ENCODE results near the gene SETBP1.

SETBP1 gene

GRCh38 chr18:45071956-45072355 is 391.3 kb downstream of the SETBP1 start:
- DNase-seq (ENCODE audit: low read depth): no peak

GRCh38 chr18:45073556-45073955 is 392.9 kb downstream of the SETBP1 start:
- no peak for DNase-seq (ENCODE audit: low read depth)

DNA sequence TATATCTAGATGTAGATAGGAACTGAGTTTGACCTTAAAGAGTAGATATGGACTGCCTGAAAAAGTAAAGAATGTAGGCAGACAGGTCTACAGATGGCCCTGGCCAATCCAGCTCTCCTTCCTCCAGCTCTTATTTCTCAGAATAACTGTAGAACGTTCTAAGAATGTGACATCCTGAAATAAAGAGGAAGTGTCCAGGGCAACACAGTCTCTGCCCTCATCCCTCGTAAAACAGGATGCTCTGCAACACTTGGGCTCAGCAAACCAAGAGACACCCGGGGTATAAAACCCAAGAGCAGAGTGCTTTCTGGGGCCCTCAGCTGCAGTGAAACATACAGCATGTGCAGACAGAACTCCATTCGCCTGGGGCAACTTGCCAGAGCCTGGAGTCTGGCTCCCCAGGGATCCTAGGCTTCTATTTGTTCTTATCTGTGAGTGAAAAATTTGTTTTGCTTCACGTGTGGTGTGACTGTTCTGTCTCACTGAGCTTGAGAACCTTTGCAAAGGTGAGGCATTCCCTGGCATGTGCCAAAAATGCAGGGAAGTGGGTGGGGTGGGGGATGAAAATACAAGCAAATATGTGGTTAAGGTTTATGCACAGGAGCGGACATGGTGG is 401.0 kb downstream of the SETBP1 start:
- no peak for DNase-seq (ENCODE audit: low read depth)

DNA sequence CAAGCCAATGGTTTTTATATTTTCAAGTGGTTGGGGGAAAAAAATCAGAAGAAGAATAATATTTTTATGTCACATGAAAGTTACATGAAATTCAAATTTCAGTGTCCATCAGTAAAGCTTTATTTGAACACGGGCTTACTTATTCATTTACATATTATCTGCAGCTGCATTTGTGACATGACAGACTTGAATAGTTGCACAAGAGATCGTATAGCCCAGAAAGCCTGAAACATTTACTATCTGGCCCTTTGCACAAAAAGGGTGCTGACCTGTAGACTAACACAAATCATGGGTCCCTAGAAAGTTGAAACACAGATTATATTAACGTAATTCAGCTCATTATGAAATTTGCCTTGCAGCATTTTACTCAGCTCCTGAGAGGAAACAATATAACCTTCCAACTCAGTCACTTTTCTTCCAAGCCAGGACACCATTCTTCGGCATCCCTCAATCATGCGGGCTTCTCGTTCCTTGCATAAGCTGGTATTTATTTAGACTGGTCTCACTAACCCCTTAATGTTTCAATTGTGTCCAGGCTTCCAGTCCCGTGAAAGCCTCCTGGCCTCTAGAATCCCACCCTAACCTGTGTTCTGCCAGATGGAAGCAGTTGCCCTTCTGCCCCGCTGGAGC is 402.7 kb downstream of the SETBP1 start:
- no peak for DNase-seq (ENCODE audit: low read depth)

DNA sequence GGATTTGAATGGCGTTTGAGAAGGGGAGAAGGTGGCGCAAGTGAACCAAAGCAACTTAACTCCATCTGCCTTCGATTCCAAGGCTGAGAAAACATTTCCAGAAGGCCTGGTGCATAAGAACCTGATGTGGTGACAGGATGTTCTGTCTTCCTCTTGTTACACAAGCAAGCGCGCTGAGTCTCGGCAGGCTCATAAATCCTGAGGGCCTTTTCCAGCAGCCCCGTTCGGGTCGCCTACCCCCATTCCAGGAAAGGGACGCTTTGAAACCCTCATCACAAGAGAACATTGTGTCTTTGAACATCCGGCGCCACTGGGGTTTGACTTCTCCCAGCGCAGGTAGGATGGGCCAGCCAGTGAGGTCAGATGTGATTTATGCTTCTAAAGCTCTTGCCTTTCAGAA is 403.5 kb downstream of the SETBP1 start:
- DNase-seq (ENCODE audit: low read depth): no peak

DNA sequence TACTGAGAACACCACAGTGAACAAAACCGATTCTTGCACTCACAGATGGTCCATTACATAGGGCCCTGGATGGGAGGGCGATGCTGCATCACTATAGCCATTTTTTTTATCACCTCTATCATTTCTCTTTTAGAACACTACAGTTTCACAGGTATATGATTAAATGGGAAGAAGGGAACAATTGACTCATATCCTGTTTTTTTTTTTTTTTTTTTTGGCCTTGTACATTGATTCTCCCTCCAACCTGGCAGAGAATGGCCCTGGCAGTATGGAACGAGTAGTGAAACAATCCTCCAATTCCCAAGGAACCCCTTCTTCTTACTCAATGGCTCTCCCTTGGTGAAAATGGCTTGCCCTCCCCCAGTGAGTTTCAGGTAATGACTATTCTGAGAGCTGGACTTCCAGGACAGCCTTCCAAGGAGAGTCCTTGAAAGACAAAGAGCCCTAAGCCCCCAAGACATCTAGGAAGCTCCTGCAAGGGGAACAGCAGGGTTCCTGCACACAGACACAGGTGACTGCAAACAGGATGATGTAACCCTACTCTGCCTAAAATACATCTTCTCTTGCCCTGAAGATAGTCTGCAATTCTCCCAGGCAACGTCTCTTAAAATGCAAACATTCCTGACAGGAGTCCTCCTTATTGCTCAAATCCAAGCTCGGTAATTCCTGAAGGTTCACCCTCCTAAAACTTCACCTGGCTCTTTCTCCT is 405.4 kb downstream of the SETBP1 start:
- no peak for DNase-seq (ENCODE audit: low read depth)

DNA sequence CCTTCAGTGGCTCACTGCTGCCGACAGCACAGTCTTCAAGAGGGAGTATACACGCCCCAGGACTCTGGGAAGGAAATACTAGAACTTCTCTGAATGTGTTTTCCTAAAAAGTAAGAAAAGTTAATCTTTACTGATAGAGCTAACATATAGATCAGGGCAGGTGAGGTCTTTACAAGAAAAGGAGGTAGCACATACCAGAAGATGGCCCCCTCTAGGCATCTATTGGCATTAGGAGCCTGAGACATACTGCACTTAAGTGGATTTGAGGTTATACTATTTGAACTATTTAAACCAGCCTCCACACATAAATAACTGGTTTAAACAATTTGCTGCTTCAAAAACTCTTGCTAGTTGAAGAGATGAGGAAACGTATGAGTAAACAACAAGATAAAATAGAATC is 406.1 kb downstream of the SETBP1 start:
- DNase-seq (ENCODE audit: low read depth): no peak

- no peak for DNase-seq (ENCODE audit: low read depth)
These were observed 409.9 kb downstream of the SETBP1 start for GRCh38 chr18:45090526-45091140.

GRCh38 chr18:45100321-45101105 is 419.8 kb downstream of the SETBP1 start:
- no peak for DNase-seq (ENCODE audit: low read depth)

DNA sequence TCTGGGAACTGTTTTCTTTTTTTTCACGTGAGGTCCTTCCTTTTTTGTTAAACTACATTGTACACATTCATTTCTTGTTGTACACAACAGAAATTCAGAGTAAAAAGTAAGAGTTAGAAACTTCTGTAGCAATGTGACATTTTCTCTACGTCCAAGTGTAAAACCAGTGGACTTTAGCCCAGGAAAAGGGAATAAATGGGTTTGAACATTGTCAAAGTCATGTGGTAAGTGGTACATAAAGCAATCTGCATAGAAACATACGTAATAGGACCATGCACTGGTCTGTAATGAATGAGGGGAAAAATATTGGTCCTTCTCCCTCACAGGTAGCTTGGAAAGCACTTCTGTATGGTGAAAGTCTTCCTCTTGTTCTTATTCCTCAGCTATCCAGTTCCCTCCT is 421.4 kb downstream of the SETBP1 start:
- DNase-seq (ENCODE audit: low read depth): no peak

DNA sequence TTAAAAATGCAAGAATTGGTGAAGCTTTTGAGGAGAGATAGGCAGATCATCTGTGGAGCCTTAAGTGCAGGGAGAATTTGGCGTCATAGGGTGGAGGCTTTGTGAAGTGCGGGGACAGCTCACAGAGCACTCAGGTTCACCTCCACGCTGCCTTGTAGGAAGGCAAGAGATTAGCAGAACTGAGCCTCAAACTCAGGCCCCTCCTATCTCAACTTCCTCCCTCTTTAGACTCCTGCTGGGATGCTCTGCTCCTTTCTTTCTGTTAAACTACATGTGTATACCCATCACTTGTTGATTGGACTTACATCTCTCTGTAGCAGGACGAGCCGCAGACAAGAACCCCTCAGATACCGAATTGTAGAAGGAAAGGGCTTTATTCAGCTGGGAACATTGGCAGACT is 422.2 kb downstream of the SETBP1 start:
- DNase-seq (ENCODE audit: low read depth): no peak

- no peak for DNase-seq (ENCODE audit: low read depth)
These were observed 422.8 kb downstream of the SETBP1 start for GRCh38 chr18:45103319-45104048.

- DNase-seq (ENCODE audit: low read depth): no peak
These were observed 423.3 kb downstream of the SETBP1 start for GRCh38 chr18:45104049-45104395.

DNA sequence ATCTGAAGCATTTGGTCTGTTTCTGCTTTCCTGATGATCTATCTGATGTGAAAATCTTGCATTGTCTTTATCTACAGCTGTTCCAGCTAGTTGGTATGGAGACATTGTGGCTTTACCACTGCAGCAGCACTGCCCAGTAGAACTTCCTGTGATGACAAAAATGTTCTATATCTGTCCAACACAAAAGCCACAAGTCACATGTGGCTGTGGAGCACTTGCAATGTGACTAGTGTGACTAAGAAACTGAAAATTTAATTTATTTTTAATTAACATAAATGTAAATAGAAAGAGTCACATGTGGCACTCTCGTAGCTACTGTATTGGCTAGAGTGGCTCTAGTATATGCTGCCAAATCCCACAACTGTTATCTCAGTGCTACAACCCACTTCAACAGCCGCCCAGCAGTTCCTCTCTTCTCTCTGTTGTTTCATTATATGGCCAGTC is 425.7 kb downstream of the SETBP1 start:
- no peak for DNase-seq (ENCODE audit: low read depth)

DNA sequence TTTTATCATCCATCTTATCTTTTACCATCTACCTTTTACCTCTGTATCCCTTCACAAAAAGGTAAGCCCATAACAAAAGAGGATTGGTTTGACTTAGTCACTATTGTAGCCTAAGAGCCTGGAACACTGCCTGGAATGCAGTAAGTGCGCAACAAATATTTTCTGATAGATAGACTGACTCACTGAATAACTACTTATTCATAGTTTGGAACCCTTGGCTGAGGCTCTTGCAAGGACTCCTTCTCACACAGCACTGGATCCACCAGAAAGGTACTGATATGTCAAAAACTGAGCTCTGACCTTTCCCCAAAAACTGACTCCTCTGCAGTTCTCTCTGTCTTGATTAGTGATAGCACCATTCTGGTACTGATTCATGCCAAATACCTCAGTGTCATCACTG is 426.7 kb downstream of the SETBP1 start:
- DNase-seq (ENCODE audit: low read depth): no peak

DNA sequence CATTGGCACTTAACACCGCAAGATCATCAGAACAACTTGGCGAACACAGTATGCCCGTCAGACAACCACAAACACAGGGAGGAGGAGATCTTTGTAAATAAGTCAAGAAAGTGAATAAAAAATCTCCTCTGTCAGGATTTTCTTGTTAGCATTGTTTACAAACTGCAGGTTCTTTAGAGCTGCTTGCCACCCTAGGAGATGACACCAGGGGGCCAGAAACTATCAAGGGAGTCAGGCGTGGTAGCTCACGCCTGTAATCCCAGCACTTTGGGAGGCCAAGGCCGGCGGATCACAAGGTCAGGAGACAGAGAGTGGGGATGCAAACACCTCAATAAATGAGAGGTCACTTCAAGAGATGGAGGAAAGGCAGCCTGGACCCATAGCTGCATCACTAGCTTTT is 428.1 kb downstream of the SETBP1 start:
- no peak for DNase-seq (ENCODE audit: low read depth)

GRCh38 chr18:45109271-45109670 is 428.6 kb downstream of the SETBP1 start:
- DNase-seq (ENCODE audit: low read depth): no peak

DNA sequence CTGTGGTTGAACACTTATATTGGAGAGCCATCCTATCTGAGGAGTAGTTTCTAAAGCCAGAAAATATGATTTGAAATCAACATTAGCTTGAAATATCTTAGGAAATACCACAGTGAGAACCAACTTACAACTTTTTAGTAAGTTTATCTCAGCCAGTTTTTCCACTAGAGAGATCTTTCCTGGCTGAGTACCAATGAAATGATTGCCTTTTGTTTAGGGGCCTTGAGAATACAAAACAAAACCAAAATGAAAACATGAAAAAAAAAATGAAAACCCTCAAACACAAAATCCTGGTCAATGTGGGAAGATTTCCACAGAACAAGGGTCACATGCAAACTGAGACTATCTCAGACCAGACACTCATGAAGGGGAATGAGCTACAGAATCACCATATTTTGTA is 429.0 kb downstream of the SETBP1 start:
- no peak for DNase-seq (ENCODE audit: low read depth)

- no peak for DNase-seq (ENCODE audit: low read depth)
These were observed 430.2 kb downstream of the SETBP1 start for GRCh38 chr18:45110577-45111501.

DNA sequence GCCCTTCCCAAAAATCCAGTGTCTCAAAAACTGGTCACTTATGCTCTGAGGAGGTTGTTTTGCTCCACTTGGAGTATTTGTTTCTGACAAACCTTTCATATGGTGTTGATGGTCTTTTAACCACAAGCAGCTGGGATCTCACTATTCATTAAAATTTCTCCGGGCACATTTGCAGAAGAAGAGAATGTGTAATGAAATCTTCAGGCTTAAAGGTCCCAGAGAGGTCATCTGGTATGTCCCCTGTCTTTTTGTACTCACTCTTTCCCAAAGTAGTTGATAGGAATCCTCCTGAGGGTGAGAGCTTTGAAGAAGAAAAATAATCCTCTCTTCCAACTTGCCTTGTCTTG is 430.8 kb downstream of the SETBP1 start:
- DNase-seq (ENCODE audit: low read depth): no peak

DNA sequence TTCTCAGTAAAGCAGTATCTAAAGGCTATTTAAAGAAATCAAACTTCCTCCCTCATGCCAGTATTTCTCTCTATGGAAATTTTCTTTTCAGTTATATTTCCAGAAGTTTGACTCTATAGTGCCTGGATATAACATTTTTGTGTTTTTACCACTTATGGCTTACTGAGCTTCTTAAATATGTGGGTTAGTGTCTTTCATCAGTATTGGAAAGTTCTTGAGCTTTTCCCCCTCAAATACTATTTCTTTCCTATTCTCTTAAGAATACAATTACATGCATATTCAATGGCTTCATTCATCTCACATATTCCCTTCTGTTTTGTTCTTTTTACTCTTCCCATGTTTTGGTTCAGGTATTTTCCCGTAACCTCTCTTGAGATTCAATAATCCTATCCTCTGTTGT is 432.0 kb downstream of the SETBP1 start:
- DNase-seq (ENCODE audit: low read depth): no peak
